ENCODE measurements around the gene DNAJC12.

The DNAJC12 gene

DNA sequence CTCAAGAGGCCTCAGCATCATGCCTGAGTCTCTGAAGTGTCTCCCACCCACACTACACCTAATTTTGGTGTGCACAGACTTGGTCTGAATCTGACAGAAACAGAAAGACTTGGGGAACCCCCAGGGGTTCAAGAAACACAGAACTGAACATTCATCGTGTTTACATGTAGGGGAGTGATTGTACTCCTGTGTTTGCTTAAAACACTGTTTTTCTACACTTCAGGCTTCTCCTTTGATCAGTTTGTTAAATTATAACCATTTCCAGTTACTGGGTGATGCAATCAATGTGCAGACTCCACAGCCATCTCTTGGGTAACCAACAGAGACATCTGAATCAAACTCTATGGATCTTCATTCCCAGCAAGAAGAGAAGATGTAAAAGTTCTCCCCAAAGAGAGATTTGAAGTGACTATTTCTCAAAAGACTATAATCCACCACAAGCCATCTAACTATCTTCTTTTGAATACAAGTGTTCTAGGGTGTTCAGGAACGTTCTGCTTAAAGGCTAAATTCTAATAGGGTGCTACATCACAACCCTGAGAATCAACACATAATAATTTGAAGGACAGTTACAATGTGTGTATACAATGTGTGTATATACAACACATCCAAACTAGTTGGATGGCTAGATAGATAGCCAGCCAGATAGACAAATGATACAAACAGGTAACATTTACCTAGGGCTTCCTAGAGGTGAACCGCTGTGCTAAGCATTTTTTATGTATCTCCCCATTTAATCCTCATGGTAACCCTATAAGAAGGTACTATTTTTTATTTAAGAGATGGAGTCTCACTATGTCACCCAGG lies 34.2 kb downstream of the DNAJC12 start:
- H3K4me3 ChIP-seq (ENCODE audit: low read length), result no peak overlapping the region

GRCh38 chr10:67802767-67803538 lies 35.0 kb downstream of the DNAJC12 start:
- no peak overlapping the region for H3K9ac ChIP-seq (ENCODE audit: low read length)
- H3K4me2 ChIP-seq (ENCODE audit: low read depth, low read length), result no peak overlapping the region
- H4K20me1 ChIP-seq (ENCODE audit: insufficient read depth, low read length), result no peaks in the 10 kb centered on the region
- no peaks in the 10 kb centered on the region for H3F3A ChIP-seq (ENCODE audit: insufficient read depth, low read length)
- H3K36me3 ChIP-seq (replicated peaks; ENCODE audit: insufficient read depth, low read length), result no peaks in the 10 kb centered on the region
- H3K9me3 ChIP-seq (replicated peaks; ENCODE audit: insufficient read depth, low read length), result no peaks in the 10 kb centered on the region
- H3K4me1 ChIP-seq (ENCODE audit: low read length), result no peaks in the 10 kb centered on the region
- H3K9me2 ChIP-seq (replicated peaks; ENCODE audit: insufficient read depth, low read length), result no peaks in the 10 kb centered on the region
- no peaks in the 10 kb centered on the region for H3K79me2 ChIP-seq (ENCODE audit: low read length)
- no peak for DNase-seq
- no peak overlapping the region for H2AFZ ChIP-seq (ENCODE audit: low read length)
- TF ChIP-seq CTCF (IDR thresholded peaks at IDR 0.05; ENCODE audit: low read length), result no peak
- TF ChIP-seq EZH2phosphoT487 (IDR thresholded peaks at IDR 0.05; ENCODE audit: low read length), result no peak
- TF ChIP-seq EZH2 (optimal IDR thresholded peaks at IDR 0.05; ENCODE audit: low read depth, low read length), result no peak
- no peak overlapping the region for H3K4me3 ChIP-seq (ENCODE audit: low read length)
- H3K27me3 ChIP-seq (replicated peaks; ENCODE audit: insufficient read depth, low read length), result no peaks in the 10 kb centered on the region
- no peak overlapping the region for H3K27ac ChIP-seq (ENCODE audit: low read length)

More for the DNA sequence above, 34.2 kb downstream of the DNAJC12 start:
- no peaks in the 10 kb centered on the region for H4K20me1 ChIP-seq (ENCODE audit: insufficient read depth, low read length)
- no peaks in the 10 kb centered on the region for H3K9me3 ChIP-seq (replicated peaks; ENCODE audit: insufficient read depth, low read length)
- H3K36me3 ChIP-seq (replicated peaks; ENCODE audit: insufficient read depth, low read length), result no peaks in the 10 kb centered on the region
- no peak for TF ChIP-seq EZH2phosphoT487 (IDR thresholded peaks at IDR 0.05; ENCODE audit: low read length)
- TF ChIP-seq EZH2 (optimal IDR thresholded peaks at IDR 0.05; ENCODE audit: low read depth, low read length), result no peak
- no peak for TF ChIP-seq CTCF (IDR thresholded peaks at IDR 0.05; ENCODE audit: low read length)
- H3K79me2 ChIP-seq (ENCODE audit: low read length), result no peaks in the 10 kb centered on the region
- H3K9me2 ChIP-seq (replicated peaks; ENCODE audit: insufficient read depth, low read length), result no peaks in the 10 kb centered on the region
- H3K4me2 ChIP-seq (ENCODE audit: low read depth, low read length), result no peak overlapping the region
- H2AFZ ChIP-seq (ENCODE audit: low read length), result no peak overlapping the region
- H3K9ac ChIP-seq (ENCODE audit: low read length), result no peak overlapping the region
- H3F3A ChIP-seq (ENCODE audit: insufficient read depth, low read length), result no peaks in the 10 kb centered on the region
- H3K27me3 ChIP-seq (replicated peaks; ENCODE audit: insufficient read depth, low read length), result no peaks in the 10 kb centered on the region
- no peak overlapping the region for H3K27ac ChIP-seq (ENCODE audit: low read length)
- H3K4me1 ChIP-seq (ENCODE audit: low read length), result no peaks in the 10 kb centered on the region
- no peak for DNase-seq

GRCh38 chr10:67801118-67801517 lies 36.9 kb downstream of the DNAJC12 start:
- Histone ChIP-seq H2AFZ (ENCODE audit: low read length) (no peak overlapping the region), H3F3A (ENCODE audit: insufficient read depth, low read length) (no peaks in the 10 kb centered on the region), H3K4me1 (ENCODE audit: low read length) (no peaks in the 10 kb centered on the region), H4K20me1 (ENCODE audit: insufficient read depth, low read length) (no peaks in the 10 kb centered on the region), H3K79me2 (ENCODE audit: low read length) (no peaks in the 10 kb centered on the region), H3K36me3 (replicated peaks; ENCODE audit: insufficient read depth, low read length) (no peaks in the 10 kb centered on the region), H3K9me2 (replicated peaks; ENCODE audit: insufficient read depth, low read length) (no peaks in the 10 kb centered on the region), H3K27ac (ENCODE audit: low read length) (no peak overlapping the region), H3K27me3 (replicated peaks; ENCODE audit: insufficient read depth, low read length) (no peaks in the 10 kb centered on the region), H3K9me3 (replicated peaks; ENCODE audit: insufficient read depth, low read length) (no peaks in the 10 kb centered on the region), H3K4me2 (ENCODE audit: low read depth, low read length) (no peak overlapping the region), H3K9ac (ENCODE audit: low read length) (no peak overlapping the region), H3K4me3 (ENCODE audit: low read length) (no peak overlapping the region)
- no peak for DNase-seq
- no peak for TF ChIP-seq CTCF (IDR thresholded peaks at IDR 0.05; ENCODE audit: low read length)
- no peak for TF ChIP-seq EZH2 (optimal IDR thresholded peaks at IDR 0.05; ENCODE audit: low read depth, low read length)
- TF ChIP-seq EZH2phosphoT487 (IDR thresholded peaks at IDR 0.05; ENCODE audit: low read length), result no peak
